Spleen (tissue), 7 donors: ENCODE measurements around the gene SMYD2.

Source experiments
- POLR2A ChIP-seq, 3 donors: fragments of 450-650 bp; IDR thresholded peaks; one replicate each; pipeline ENCODE4 v1.5.1; 2017; ENCODE audit warnings: antibody characterized with exemption in 3 of 3, mild to moderate bottlenecking in 1 of 3
- POLR2AphosphoS5 ChIP-seq, 3 donors: sonication (generic); formaldehyde crosslinking; IDR thresholded peaks; one replicate each; pipeline ENCODE4 v1.5.1; 2017; ENCODE audit warnings: antibody characterized with exemption in 3 of 3
- TF ChIP-seq, protein P1 (sequence below), 11 experiments: fragments of 200-600 bp in 7 of 11; fragments of 450-650 bp in 4 of 11; sonication (generic) in 4 of 11; IDR thresholded peaks in 8 of 11; conservative IDR thresholded peaks in 3 of 11; 1 replicate in 7 of 11; 2 replicates in 4 of 11; pipeline versions ENCODE4 v1.4.0 to v1.8.0; 2016 to 2021; ENCODE audit warnings: antibody characterized with exemption in 11 of 11, inconsistent platforms in 4 of 11, mild to moderate bottlenecking in 1 of 11
- donor health status: DM: no; HTN: no; CAD: no; lungs with moderate emphysema.
- donor health status: DM: no; HTN: no; CAD: no.
- donor health status: DM: no; HTN: no; CAD: no.

DNA sequence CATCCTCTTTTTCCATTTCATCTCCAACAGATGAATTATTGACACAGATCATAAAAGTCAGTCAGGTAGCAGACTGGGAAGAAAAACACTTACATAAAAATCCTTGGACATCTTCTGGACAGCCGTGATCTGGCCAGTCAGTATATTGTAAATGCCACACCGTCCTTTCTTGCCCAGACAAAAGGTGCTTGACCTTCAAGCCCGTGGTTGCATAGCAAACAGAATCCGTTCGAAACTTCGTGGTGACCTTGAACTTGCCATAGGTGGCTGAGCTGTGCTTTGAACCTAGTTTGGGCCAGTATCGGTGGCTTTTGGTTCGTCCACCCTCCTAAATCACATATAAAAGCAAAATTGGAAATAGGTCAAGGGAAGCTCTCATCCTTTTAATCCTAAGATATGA is 88.4 kb downstream of the SMYD2 start:
- TF ChIP-seq, protein P1, sequence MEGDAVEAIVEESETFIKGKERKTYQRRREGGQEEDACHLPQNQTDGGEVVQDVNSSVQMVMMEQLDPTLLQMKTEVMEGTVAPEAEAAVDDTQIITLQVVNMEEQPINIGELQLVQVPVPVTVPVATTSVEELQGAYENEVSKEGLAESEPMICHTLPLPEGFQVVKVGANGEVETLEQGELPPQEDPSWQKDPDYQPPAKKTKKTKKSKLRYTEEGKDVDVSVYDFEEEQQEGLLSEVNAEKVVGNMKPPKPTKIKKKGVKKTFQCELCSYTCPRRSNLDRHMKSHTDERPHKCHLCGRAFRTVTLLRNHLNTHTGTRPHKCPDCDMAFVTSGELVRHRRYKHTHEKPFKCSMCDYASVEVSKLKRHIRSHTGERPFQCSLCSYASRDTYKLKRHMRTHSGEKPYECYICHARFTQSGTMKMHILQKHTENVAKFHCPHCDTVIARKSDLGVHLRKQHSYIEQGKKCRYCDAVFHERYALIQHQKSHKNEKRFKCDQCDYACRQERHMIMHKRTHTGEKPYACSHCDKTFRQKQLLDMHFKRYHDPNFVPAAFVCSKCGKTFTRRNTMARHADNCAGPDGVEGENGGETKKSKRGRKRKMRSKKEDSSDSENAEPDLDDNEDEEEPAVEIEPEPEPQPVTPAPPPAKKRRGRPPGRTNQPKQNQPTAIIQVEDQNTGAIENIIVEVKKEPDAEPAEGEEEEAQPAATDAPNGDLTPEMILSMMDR (IDR thresholded peaks at IDR 0.05 in 8 of 11, conservative IDR thresholded peaks at IDR 0.05 in 3 of 11) = no peak
- TF ChIP-seq POLR2A (IDR thresholded peaks at IDR 0.05) (no peak), POLR2AphosphoS5 (IDR thresholded peaks at IDR 0.05) (no peak)
